ENCODE data around the gene APBA2. TPM values are rescaled to one million over a fixed set of nuclear protein-coding genes. Genes with fewer than 3 reads are reported as not detected.

APBA2 gene
- total RNA-seq, 2 experiments from 2014 or later = 12.8 to 17.5 TPM

- H3K27me3 Mint-ChIP-seq = no peaks in the 10 kb centered on the region
- no peak overlapping the region for H3K4me3 Mint-ChIP-seq
- ATAC-seq = no peak
- peaks cover 4% of the 10 kb centered on the region for H3K4me1 Mint-ChIP-seq
- intact Hi-C loops (cut with DNase I, micrococcal nuclease) = no loop called here
- H3K27ac Mint-ChIP-seq = no peak overlapping the region
- H3K36me3 Mint-ChIP-seq (ENCODE audit: low read depth) = peaks cover 8% of the 10 kb centered on the region
- CTCF ChIA-PET = no interaction called here
- no peaks in the 10 kb centered on the region for H3K9me3 Mint-ChIP-seq (ENCODE audit: low read depth)
- POLR2A ChIA-PET = no interaction called here
- DNase-seq = no peak
Observed at GRCh38 chr15:29070471-29071231, 184.9 kb downstream of the APBA2 start.

GRCh38 chr15:29071232-29071881, 185.6 kb downstream of the APBA2 start:
- no peaks in the 10 kb centered on the region for H3K9me3 Mint-ChIP-seq (ENCODE audit: low read depth)
- H3K27me3 Mint-ChIP-seq = no peaks in the 10 kb centered on the region
- ChIA-PET POLR2A (no interaction called here), CTCF (interaction anchor here (0.6 to 0.7 kb wide), 2 partner anchors 31 to 82 kb away, joined by 3 read pairs; no protein-coding TSS in a partner anchor)
- H3K36me3 Mint-ChIP-seq (ENCODE audit: low read depth) = peaks cover 10% of the 10 kb centered on the region
- intact Hi-C loops (cut with DNase I, micrococcal nuclease) = no loop called here
- peaks cover 1% of the 10 kb centered on the region for H3K4me1 Mint-ChIP-seq
- H3K27ac Mint-ChIP-seq = no peak overlapping the region
- ATAC-seq = no peak
- no peak for DNase-seq
- H3K4me3 Mint-ChIP-seq = no peak overlapping the region

GRCh38 chr15:29071882-29072273, 186.1 kb downstream of the APBA2 start:
- Mint-ChIP-seq H3K27me3 (no peaks in the 10 kb centered on the region), H3K36me3 (ENCODE audit: low read depth) (peaks cover 10% of the 10 kb centered on the region), H3K4me1 (no peaks in the 10 kb centered on the region), H3K4me3 (no peak overlapping the region), H3K27ac (no peak overlapping the region), H3K9me3 (ENCODE audit: low read depth) (no peaks in the 10 kb centered on the region)
- CTCF ChIA-PET = interaction anchor here (0.7 kb wide), 1 partner anchor 82 kb away, joined by 3 read pairs; no protein-coding TSS in a partner anchor
- ATAC-seq = no peak
- intact Hi-C loops (cut with DNase I, micrococcal nuclease) = no loop called here
- POLR2A ChIA-PET = no interaction called here
- no peak for DNase-seq

GRCh38 chr15:29072444-29072843, 186.7 kb downstream of the APBA2 start:
- Mint-ChIP-seq H3K9me3 (ENCODE audit: low read depth) (no peaks in the 10 kb centered on the region), H3K4me3 (no peak overlapping the region), H3K27ac (no peak overlapping the region), H3K36me3 (ENCODE audit: low read depth) (peaks cover 15% of the 10 kb centered on the region), H3K4me1 (no peaks in the 10 kb centered on the region), H3K27me3 (no peaks in the 10 kb centered on the region)
- ChIA-PET CTCF (interaction anchor here (0.7 kb wide), 1 partner anchor 83 kb away, joined by 3 read pairs; no protein-coding TSS in a partner anchor), POLR2A (interaction anchor here (0.6 kb wide), 1 partner anchor 76 kb away, joined by 6 read pairs; no protein-coding TSS in a partner anchor)
- ATAC-seq (no peak), DNase-seq (no peak)
- intact Hi-C loops (cut with DNase I, micrococcal nuclease) = no loop called here

- intact Hi-C loops (cut with DNase I, micrococcal nuclease) = no loop called here
- Mint-ChIP-seq H3K4me3 (no peak overlapping the region), H3K9me3 (ENCODE audit: low read depth) (no peaks in the 10 kb centered on the region), H3K36me3 (ENCODE audit: low read depth) (peaks cover 15% of the 10 kb centered on the region), H3K27me3 (no peaks in the 10 kb centered on the region), H3K27ac (no peak overlapping the region), H3K4me1 (no peaks in the 10 kb centered on the region)
- POLR2A ChIA-PET = no interaction called here
- ATAC-seq (no peak), DNase-seq (no peak)
- CTCF ChIA-PET = no interaction called here
Observed at GRCh38 chr15:29074045-29074444, 188.3 kb downstream of the APBA2 start.

- peaks cover 13% of the 10 kb centered on the region for H3K36me3 Mint-ChIP-seq (ENCODE audit: low read depth)
- no peak for DNase-seq
- intact Hi-C loops (cut with DNase I, micrococcal nuclease) = no loop called here
- H3K4me1 Mint-ChIP-seq = no peaks in the 10 kb centered on the region
- no peak for ATAC-seq
- no peaks in the 10 kb centered on the region for H3K27me3 Mint-ChIP-seq
- ChIA-PET POLR2A (no interaction called here), CTCF (interaction anchor here (0.6 kb wide), 1 partner anchor 25 kb away, joined by 3 read pairs; no protein-coding TSS in a partner anchor)
- H3K9me3 Mint-ChIP-seq (ENCODE audit: low read depth) = no peaks in the 10 kb centered on the region
- no peak overlapping the region for H3K27ac Mint-ChIP-seq
- H3K4me3 Mint-ChIP-seq = no peak overlapping the region
Observed at GRCh38 chr15:29078541-29078940, 192.8 kb downstream of the APBA2 start.

- ATAC-seq (no peak), DNase-seq (no peak)
- H3K9me3 Mint-ChIP-seq (ENCODE audit: low read depth) = no peaks in the 10 kb centered on the region
- no peak overlapping the region for H3K4me3 Mint-ChIP-seq
- POLR2A ChIA-PET = no interaction called here
- peaks cover 11% of the 10 kb centered on the region for H3K36me3 Mint-ChIP-seq (ENCODE audit: low read depth)
- intact Hi-C loops (cut with DNase I, micrococcal nuclease) = no loop called here
- CTCF ChIA-PET = interaction anchor here (2.8 kb wide), 1 partner anchor 10 kb away, joined by 17 read pairs; no protein-coding TSS in a partner anchor
- H3K4me1 Mint-ChIP-seq = no peaks in the 10 kb centered on the region
- no peak overlapping the region for H3K27ac Mint-ChIP-seq
- no peaks in the 10 kb centered on the region for H3K27me3 Mint-ChIP-seq
Observed at GRCh38 chr15:29079479-29079878, 193.7 kb downstream of the APBA2 start.

- CTCF ChIA-PET = interaction anchor here (2.8 to 2.9 kb wide), 2 partner anchors 8 to 20 kb away, joined by 15 to 17 read pairs; no protein-coding TSS in a partner anchor
Observed at GRCh38 chr15:29081781-29082180, 196.0 kb downstream of the APBA2 start.

GRCh38 chr15:29083161-29083560, 197.4 kb downstream of the APBA2 start:
- no peak for ATAC-seq
- Mint-ChIP-seq H3K4me3 (no peak overlapping the region), H3K4me1 (peaks cover 14% of the 10 kb centered on the region), H3K27me3 (no peaks in the 10 kb centered on the region), H3K36me3 (ENCODE audit: low read depth) (peaks cover 8% of the 10 kb centered on the region), H3K27ac (no peak overlapping the region), H3K9me3 (ENCODE audit: low read depth) (no peaks in the 10 kb centered on the region)
- no peak for DNase-seq
- intact Hi-C loops (cut with DNase I, micrococcal nuclease) = loop anchor here in 1 of 2 experiments (5.0 kb wide), 1 partner anchor 71 kb away; no protein-coding TSS in a partner anchor
- CTCF ChIA-PET = interaction anchor here (1.0 to 2.9 kb wide), 3 partner anchors 19 to 95 kb away, joined by 3 to 15 read pairs (median 3); no protein-coding TSS in a partner anchor
- POLR2A ChIA-PET = no interaction called here

More at GRCh38 chr15:29081781-29082180, 196.0 kb downstream of the APBA2 start:
- peaks cover 15% of the 10 kb centered on the region for H3K36me3 Mint-ChIP-seq (ENCODE audit: low read depth)
- no peaks in the 10 kb centered on the region for H3K9me3 Mint-ChIP-seq (ENCODE audit: low read depth)
- DNase-seq (no peak), ATAC-seq (no peak)
- H3K27ac Mint-ChIP-seq = no peak overlapping the region
- intact Hi-C loops (cut with DNase I, micrococcal nuclease) = loop anchor here in 1 of 2 experiments (5.0 kb wide), 1 partner anchor 69 kb away; no protein-coding TSS in a partner anchor
- POLR2A ChIA-PET = no interaction called here
- H3K4me1 Mint-ChIP-seq = peaks cover 5% of the 10 kb centered on the region
- no peak overlapping the region for H3K4me3 Mint-ChIP-seq
- no peaks in the 10 kb centered on the region for H3K27me3 Mint-ChIP-seq

- Mint-ChIP-seq H3K4me1 (peaks cover 20% of the 10 kb centered on the region), H3K9me3 (ENCODE audit: low read depth) (no peaks in the 10 kb centered on the region), H3K4me3 (no peak overlapping the region), H3K36me3 (ENCODE audit: low read depth) (peaks cover 8% of the 10 kb centered on the region), H3K27me3 (no peaks in the 10 kb centered on the region), H3K27ac (no peak overlapping the region)
- CTCF ChIA-PET = interaction anchor here (1.0 to 2.9 kb wide), 3 partner anchors 10 to 69 kb away, joined by 3 to 15 read pairs (median 3); no protein-coding TSS in a partner anchor
- POLR2A ChIA-PET = no interaction called here
- DNase-seq (no peak), ATAC-seq (no peak)
- intact Hi-C loops (cut with DNase I, micrococcal nuclease) = loop anchor here in 1 of 2 experiments (5.0 kb wide), 1 partner anchor 72 kb away; no protein-coding TSS in a partner anchor
Observed at GRCh38 chr15:29083858-29084257, 198.1 kb downstream of the APBA2 start.

- ATAC-seq = no peak
- no peak overlapping the region for H3K27ac Mint-ChIP-seq
- intact Hi-C loops (cut with DNase I, micrococcal nuclease) = loop anchor here (5.0 kb wide), 2 partner anchors 94 to 199 kb away; partner anchors contain the start of gene APBA2 (in 1 of the 2)
- H3K9me3 Mint-ChIP-seq (ENCODE audit: low read depth) = no peaks in the 10 kb centered on the region
- POLR2A ChIA-PET = no interaction called here
- H3K27me3 Mint-ChIP-seq = no peaks in the 10 kb centered on the region
- no peak overlapping the region for H3K4me3 Mint-ChIP-seq
- peaks cover 32% of the 10 kb centered on the region for H3K4me1 Mint-ChIP-seq
- H3K36me3 Mint-ChIP-seq (ENCODE audit: low read depth) = peaks cover 8% of the 10 kb centered on the region
- DNase-seq = no peak
- CTCF ChIA-PET = interaction anchor here (1.0 to 1.2 kb wide), 2 partner anchors 16 to 18 kb away, joined by 4 to 5 read pairs; no protein-coding TSS in a partner anchor
Observed at GRCh38 chr15:29086001-29086400, 200.2 kb downstream of the APBA2 start.
